Pancreas (tissue), 10 donors: Measurements from ENCODE around the gene HAAO. TPM values are rescaled to one million over a fixed set of nuclear protein-coding genes. Genes with fewer than 3 reads are reported as not detected.

Experiments used
- ATAC-seq, 4 donors: fragments of 200-7000 bp; cut with Tn5 transposase; one replicate each; pipeline versions ENCODE4 v1.8.0 to v1.9.1; 2020; ENCODE audit warnings: mild to moderate bottlenecking in 4 of 4, moderate library complexity in 4 of 4
- DNase-seq, 6 donors: peaks; one replicate each; pipeline ENCODE4 v3.0.0-alpha.2; 2020
- FAIRE-seq: peaks from 2 replicates; lab custom pipeline; 2012; peaks lifted over from hg19 to GRCh38; lab: Jason Lieb, UNC
- H3K27ac ChIP-seq, 4 donors: fragments of 200-600 bp; sonication (generic); 1 replicate in 3 of 4; 2 replicates in 1 of 4; pipeline versions ENCODE4 v1.5.0 to v1.8.0; 2020
- H3K27me3 ChIP-seq, 4 donors: fragments of 200-600 bp; one replicate each; pipeline ENCODE4 v1.8.0; 2021
- H3K36me3 ChIP-seq, 3 donors: fragments of 200-600 bp; sonication (generic) in 1 of 3; one replicate each; pipeline versions ENCODE4 v1.5.0 to v1.8.0; 2020 to 2021
- H3K4me1 ChIP-seq, 3 donors: fragments of 200-600 bp; one replicate each; pipeline ENCODE4 v1.8.0; 2021
- H3K4me3 ChIP-seq, 4 donors: fragments of 200-600 bp; sonication (generic) in 2 of 4; one replicate each; pipeline versions ENCODE4 v1.5.0 to v1.8.0; 2020 to 2021
- H3K9me3 ChIP-seq, 4 donors: fragments of 200-600 bp; one replicate each; pipeline ENCODE4 v1.8.0; 2021
- WGBS, 2 donors: extraction: QIAGEN DNeasy Blood & Tissue Kit; methylation state at CpG; one replicate each; pipeline ENCODE4 v1.1.7; 2013; 5-methylcytosine and 5-hydroxymethylcytosine counted together
- intact Hi-C, 3 donors: fragments of 100-400 bp; cut with DNase I; formaldehyde crosslinking; loops; one replicate each; pipeline versions ENCODE4 v1.11.1 to v1.14.2; 2022
- polyA plus RNA-seq, 2 donors: library from polyadenylated mRNA; stranded (reverse); fragments of 200-250 nt; gene quantifications; one replicate each; pipeline ENCODE4 v1.2.3, GENCODE V29; 2013
- total RNA-seq, 6 donors: library from RNA; stranded (reverse); fragmentation: NEBNext Ultra II Directional in 4 of 6; extraction: Animal tissue kit (Norgen Biotek cat#: 25700) in 4 of 6; gene quantifications; one replicate each; pipeline versions ENCODE4 v1.2.1 to v1.2.4, GENCODE V29; 2021 to 2023
- TF ChIP-seq, protein P1 (sequence below), 4 donors: fragments of 200-600 bp; sonication (generic) in 3 of 4; IDR thresholded peaks; one replicate each; pipeline versions ENCODE4 v1.5.0 to v1.8.0; 2021; ENCODE audit warnings: antibody characterized with exemption in 4 of 4
- donor health status: healthy with polysubstance abuse.
- donor health status: DM: no; HTN: no; CAD: no; lungs with moderate emphysema.
- donor health status: DM: no; HTN: no; CAD: no.
- donor health status: control.
- donor health status: control.
- donor health status: Bipolar disorder and iron deficiency.
- donor health status: DM: yes; HTN: yes; CAD: no.
- donor health status: DM: no; HTN: no; CAD: no.
- donor health status: DM: no; HTN: no; CAD: no.
- donor health status: DM: yes; HTN: yes; CAD: no.

Gene HAAO
- total and polyA plus RNA-seq, 8 donors = 10.9 to 35.4 (median 21.5) TPM

DNA sequence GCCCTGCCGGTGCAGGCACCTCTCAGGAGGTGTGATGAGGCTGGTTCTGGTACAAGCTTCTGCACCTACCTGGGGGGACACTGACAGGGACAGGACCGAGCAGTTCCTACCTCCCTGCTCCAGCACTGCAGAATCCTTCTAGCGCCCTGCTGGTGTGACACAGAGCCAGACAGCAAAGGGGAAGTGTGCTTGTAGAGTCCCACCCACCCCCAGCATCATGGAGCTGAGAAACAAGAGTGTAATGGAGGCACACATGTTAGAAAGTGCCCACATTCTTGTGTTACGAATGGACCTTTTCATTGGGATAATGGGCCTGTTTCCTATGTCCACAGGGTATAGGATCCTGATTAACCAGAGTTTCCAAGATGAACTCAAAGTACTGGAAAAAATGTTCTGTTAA is 66.7 kb downstream of the HAAO start:
- 87 to 90% methylated on average over 4 of the region's 4 CpGs for WGBS, 2 donors
- FAIRE-seq (no peak), DNase-seq (no peak)

DNA sequence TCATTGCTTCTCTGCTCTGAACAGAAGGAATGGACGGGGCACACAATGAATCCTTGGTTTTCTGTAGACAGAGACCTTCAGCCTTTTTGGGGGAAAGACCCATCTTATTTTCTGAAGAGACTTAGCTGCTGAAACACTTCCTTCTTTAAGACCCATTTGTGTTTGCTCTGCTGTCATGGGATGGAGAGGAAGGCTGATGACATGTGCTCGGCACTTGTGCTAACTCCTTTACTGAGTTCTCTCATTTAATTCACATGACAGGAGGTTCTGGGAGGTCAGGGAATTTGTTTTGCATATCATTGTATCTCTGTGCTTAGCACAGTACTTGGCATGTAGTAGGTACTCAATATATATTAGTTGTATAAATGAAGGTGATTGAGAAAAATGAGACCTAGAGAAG is 67.5 kb downstream of the HAAO start:
- Histone ChIP-seq H3K36me3 (no peaks in the 10 kb centered on the region), H3K27me3 (no peaks in the 10 kb centered on the region), H3K4me3 (no peak overlapping the region), H3K9me3 (no peaks in the 10 kb centered on the region), H3K27ac (no peak overlapping the region), H3K4me1 (peaks cover 0 to 5% (median 4%) of the 10 kb centered on the region in 3 donors)
- TF ChIP-seq, protein P1, sequence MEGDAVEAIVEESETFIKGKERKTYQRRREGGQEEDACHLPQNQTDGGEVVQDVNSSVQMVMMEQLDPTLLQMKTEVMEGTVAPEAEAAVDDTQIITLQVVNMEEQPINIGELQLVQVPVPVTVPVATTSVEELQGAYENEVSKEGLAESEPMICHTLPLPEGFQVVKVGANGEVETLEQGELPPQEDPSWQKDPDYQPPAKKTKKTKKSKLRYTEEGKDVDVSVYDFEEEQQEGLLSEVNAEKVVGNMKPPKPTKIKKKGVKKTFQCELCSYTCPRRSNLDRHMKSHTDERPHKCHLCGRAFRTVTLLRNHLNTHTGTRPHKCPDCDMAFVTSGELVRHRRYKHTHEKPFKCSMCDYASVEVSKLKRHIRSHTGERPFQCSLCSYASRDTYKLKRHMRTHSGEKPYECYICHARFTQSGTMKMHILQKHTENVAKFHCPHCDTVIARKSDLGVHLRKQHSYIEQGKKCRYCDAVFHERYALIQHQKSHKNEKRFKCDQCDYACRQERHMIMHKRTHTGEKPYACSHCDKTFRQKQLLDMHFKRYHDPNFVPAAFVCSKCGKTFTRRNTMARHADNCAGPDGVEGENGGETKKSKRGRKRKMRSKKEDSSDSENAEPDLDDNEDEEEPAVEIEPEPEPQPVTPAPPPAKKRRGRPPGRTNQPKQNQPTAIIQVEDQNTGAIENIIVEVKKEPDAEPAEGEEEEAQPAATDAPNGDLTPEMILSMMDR (IDR thresholded peaks at IDR 0.05) = no peak
- WGBS, 2 donors = 89 to 96% methylated on average over 2 of the region's 2 CpGs
- no peak for ATAC-seq
- no peak for FAIRE-seq
- DNase-seq = no peak
- intact Hi-C loops = no loop called here

More for the DNA sequence above, 66.7 kb downstream of the HAAO start:
- no peaks in the 10 kb centered on the region for H3K36me3 ChIP-seq
- no peaks in the 10 kb centered on the region for H3K9me3 ChIP-seq
- no peak overlapping the region for H3K4me3 ChIP-seq
- peaks cover 0 to 5% (median 4%) of the 10 kb centered on the region in 3 donors for H3K4me1 ChIP-seq
- H3K27me3 ChIP-seq = no peaks in the 10 kb centered on the region
- H3K27ac ChIP-seq = no peak overlapping the region
- no peak for ATAC-seq
- intact Hi-C loops = no loop called here
- TF ChIP-seq, protein P1 (IDR thresholded peaks at IDR 0.05) = no peak

DNA sequence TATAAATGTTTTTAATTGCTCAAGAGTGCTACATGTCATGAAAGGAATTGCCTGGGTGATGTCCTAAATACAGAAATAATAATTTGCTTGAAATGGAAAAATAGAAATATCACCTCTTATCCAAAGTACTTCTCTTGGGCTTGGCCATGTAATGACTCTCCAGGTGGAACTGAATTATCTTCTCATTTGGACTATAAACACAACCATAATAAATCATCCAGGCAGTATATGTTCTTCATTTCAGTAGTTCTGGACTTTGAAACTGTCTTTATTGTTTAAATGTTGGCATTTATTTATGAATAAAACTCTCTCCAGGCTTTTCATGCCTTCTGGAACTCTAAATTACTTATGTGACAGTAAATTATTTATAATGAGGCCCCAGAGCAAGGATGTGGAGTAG is 68.9 kb downstream of the HAAO start:
- H3K4me3 ChIP-seq = no peak overlapping the region
- no peaks in the 10 kb centered on the region for H3K36me3 ChIP-seq
- intact Hi-C loops = no loop called here
- no peaks in the 10 kb centered on the region for H3K9me3 ChIP-seq
- no peak overlapping the region for H3K27ac ChIP-seq
- peaks cover 0 to 5% (median 4%) of the 10 kb centered on the region in 3 donors for H3K4me1 ChIP-seq
- no peak for DNase-seq
- ATAC-seq = no peak
- TF ChIP-seq, protein P1 (IDR thresholded peaks at IDR 0.05) = no peak
- no peak for FAIRE-seq
- no peaks in the 10 kb centered on the region for H3K27me3 ChIP-seq

DNA sequence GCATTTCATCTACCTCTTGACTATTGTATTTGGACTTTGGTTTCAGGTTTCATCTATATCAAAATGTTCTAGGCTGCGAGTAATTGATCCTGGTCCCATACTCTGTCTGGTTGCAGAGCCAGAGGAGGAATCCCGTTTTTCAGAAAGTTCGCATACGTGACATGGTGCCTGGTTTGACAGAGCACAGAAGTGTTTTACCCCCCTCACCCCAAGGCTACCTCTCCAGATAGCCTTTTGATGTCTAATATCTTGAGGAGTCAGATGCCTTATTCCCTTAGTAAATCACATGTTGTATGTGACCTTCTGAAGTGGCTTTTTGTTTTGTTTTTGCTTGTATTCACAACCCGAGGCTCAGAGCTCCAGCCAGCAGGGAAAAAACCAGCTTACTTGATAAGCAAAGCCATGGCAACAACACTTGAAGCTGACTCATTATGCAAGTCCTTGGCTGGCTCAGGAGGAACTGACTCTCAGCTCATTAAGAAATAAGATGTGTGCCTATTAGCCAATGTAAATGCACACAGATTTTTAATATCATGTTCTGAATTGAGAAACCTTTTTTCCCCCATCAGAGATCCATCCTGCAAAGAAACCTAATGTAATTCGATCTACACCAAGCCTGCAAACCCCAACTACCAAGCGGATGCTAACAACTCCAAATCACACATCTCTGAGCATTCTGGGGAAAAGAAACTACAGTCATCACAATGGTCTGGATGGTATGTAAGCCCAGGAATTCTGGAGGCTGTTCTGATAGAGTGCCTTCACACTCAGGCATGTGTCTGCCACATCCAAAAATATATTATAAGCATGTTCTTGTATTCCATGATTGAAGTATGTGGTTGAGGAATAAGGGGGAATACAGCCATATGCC is 69.8 kb downstream of the HAAO start:
- ATAC-seq (peak; percentile 92 to 98 (median 96)), DNase-seq (peak in 4 of 6 donors; percentile 62 to 80 (median 66)), FAIRE-seq (no peak)
- Histone ChIP-seq H3K9me3 (no peaks in the 10 kb centered on the region), H3K36me3 (no peaks in the 10 kb centered on the region), H3K27ac (peak overlapping the region; percentile 56 to 63 (median 60)), H3K4me1 (peaks cover 0 to 5% (median 4%) of the 10 kb centered on the region in 3 donors), H3K4me3 (peak overlapping the region in 2 of 4 donors; percentile 4 to 13), H3K27me3 (no peaks in the 10 kb centered on the region)
- 35 to 47% methylated on average over 7 of the region's 7 CpGs for WGBS, 2 donors
- TF ChIP-seq, protein P1 (IDR thresholded peaks at IDR 0.05) = no peak
- intact Hi-C loops = no loop called here

DNA sequence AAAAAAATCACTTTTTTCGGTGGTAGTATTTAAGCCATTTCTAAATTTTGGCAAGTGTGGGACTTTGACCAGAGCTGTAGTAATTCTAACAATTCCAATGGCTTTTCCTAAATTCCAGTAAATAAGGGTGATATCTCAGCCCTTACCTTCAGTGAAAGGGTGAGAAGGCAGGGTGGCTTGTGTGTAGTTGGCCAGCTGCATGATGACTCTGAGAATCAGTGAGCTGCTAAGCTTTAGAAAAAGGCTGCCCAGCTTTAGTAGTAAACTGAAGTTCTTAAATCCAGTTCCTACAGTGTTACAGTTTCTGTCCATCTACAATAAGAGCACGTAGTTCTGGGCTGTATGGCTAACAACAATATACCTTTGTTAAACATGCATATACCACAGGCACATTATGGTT is 70.5 kb downstream of the HAAO start:
- Histone ChIP-seq H3K36me3 (no peaks in the 10 kb centered on the region), H3K27me3 (no peaks in the 10 kb centered on the region), H3K4me3 (peak overlapping the region in 1 of 4 donors; percentile 4), H3K4me1 (peaks cover 0 to 5% (median 4%) of the 10 kb centered on the region in 3 donors), H3K27ac (peak overlapping the region; percentile 56 to 63 (median 60)), H3K9me3 (no peaks in the 10 kb centered on the region)
- DNase-seq (no peak), ATAC-seq (peak; percentile 64 to 70 (median 68)), FAIRE-seq (no peak)
- WGBS, 2 donors = 50% methylated on average over 2 of the region's 2 CpGs
- TF ChIP-seq, protein P1 (IDR thresholded peaks at IDR 0.05) = no peak
- intact Hi-C loops = no loop called here
